GM12878 (cell line): Measurements from ENCODE around the gene FAXC. TPM values are rescaled to one million over a fixed set of nuclear protein-coding genes. Genes with fewer than 3 reads are reported as not detected.

Experiments used
- ATAC-seq: fragments of 200-7000 bp; cut with Tn5 transposase; 3 replicates; pipeline ENCODE4 v1.9.1; 2020; ENCODE audit warnings: mild to moderate bottlenecking, moderate library complexity
- BruUV-seq: library from RNA; stranded (reverse); fragments of 400-500 nt; replicated peaks from 2 replicates; lab custom pipeline; 2021; lab: Mats Ljungman, UMichigan
- CTCF ChIA-PET: fragments of 300-600 bp; sonication (Branson Sonifier 250); formaldehyde crosslinking; extraction: SDS; loops from one replicate; lab custom pipeline; 2021; ENCODE audit warnings: inconsistent platforms; lab: Yijun Ruan, JAX
- POLR2A ChIA-PET: fragments of 350-600 bp; formaldehyde crosslinking; extraction: SDS; loops from one replicate; lab custom pipeline; 2021; ENCODE audit warnings: inconsistent platforms; lab: Charles Lee
- RAD21 ChIA-PET: fragments of 300-600 bp; sonication (Branson Sonifier 250); formaldehyde crosslinking; loops from one replicate; lab custom pipeline; 2023; ENCODE audit warnings: antibody characterized with exemption; ENCODE audit not compliant: unreplicated experiment; lab: Charles Lee
- SMC1A ChIA-PET: fragments of 300-600 bp; sonication (Branson Sonifier 250); formaldehyde crosslinking; loops from one replicate; lab custom pipeline; 2023; ENCODE audit not compliant: unreplicated experiment, uncharacterized antibody; lab: Charles Lee
- DNase-seq: peaks from one replicate; pipeline ENCODE4 v3.0.0-alpha.2; 2011; ENCODE audit warnings: low read depth, low spot score
- FAIRE-seq: peaks from 3 replicates; lab custom pipeline; 2011; peaks lifted over from hg19 to GRCh38; lab: Jason Lieb, UNC
- H2AFZ ChIP-seq: 2 replicates; pipeline ENCODE4 v1.6.0; 2011; ENCODE audit warnings: low read depth, low read length, control low read depth; ENCODE audit not compliant: control insufficient read depth
- H3K27ac ChIP-seq: 2 replicates; pipeline ENCODE4 v1.5.1; 2011; ENCODE audit warnings: control low read depth; ENCODE audit not compliant: control insufficient read depth, insufficient read depth
- H3K27me3 ChIP-seq, 2 experiments: replicated peaks in 1 of 2; 2 replicates each; pipeline versions ENCODE4 v1.6.0 to v1.6.1; 2011; ENCODE audit warnings: low read length in 1 of 2; ENCODE audit not compliant: control insufficient read depth in 2 of 2, insufficient read depth in 2 of 2
- H3K36me3 ChIP-seq, 2 experiments: 2 replicates each; pipeline ENCODE4 v1.5.1; 2011; ENCODE audit warnings: low read length in 1 of 2; ENCODE audit not compliant: control insufficient read depth in 2 of 2, insufficient read depth in 2 of 2
- H3K4me1 ChIP-seq: 2 replicates; pipeline ENCODE4 v1.6.1; 2011; ENCODE audit warnings: mild to moderate bottlenecking, low read length, moderate library complexity, mixed read lengths; ENCODE audit not compliant: control insufficient read depth, insufficient read depth
- H3K4me2 ChIP-seq: 2 replicates; pipeline ENCODE4 v1.6.0; 2011; ENCODE audit warnings: control low read depth; ENCODE audit not compliant: control insufficient read depth, insufficient read depth
- H3K4me3 ChIP-seq: fragments of 200-600 bp; sonication (generic); 2 replicates; pipeline ENCODE4 v1.5.1; 2016
- H3K79me2 ChIP-seq: 2 replicates; pipeline ENCODE4 v1.6.0; 2011; ENCODE audit warnings: low read length; ENCODE audit not compliant: control insufficient read depth, insufficient read depth
- H3K9ac ChIP-seq: 2 replicates; pipeline ENCODE4 v1.8.0; 2011; ENCODE audit warnings: low read length, control low read depth, mixed read lengths; ENCODE audit not compliant: control insufficient read depth, insufficient read depth
- H3K9me3 ChIP-seq: replicated peaks from 3 replicates; pipeline ENCODE4 v1.5.1; 2011; ENCODE audit warnings: mild to moderate bottlenecking, low read length; ENCODE audit not compliant: control insufficient read depth, insufficient read depth
- H4K20me1 ChIP-seq: 2 replicates; pipeline ENCODE4 v1.6.0; 2011; ENCODE audit not compliant: control insufficient read depth, insufficient read depth
- EGR1 ChIP-seq, 2 experiments: IDR thresholded peaks; 1 replicate in 1 of 2; 2 replicates in 1 of 2; pipeline ENCODE4 v1.6.1; 2011 to 2012; ENCODE audit warnings: low read depth in 2 of 2, low read length in 2 of 2, borderline replicate concordance in 1 of 2, mild to moderate bottlenecking in 1 of 2, moderate library complexity in 1 of 2
- FOS ChIP-seq: IDR thresholded peaks from 3 replicates; pipeline ENCODE4 v1.6.1; 2011; ENCODE audit warnings: borderline replicate concordance; ENCODE audit not compliant: insufficient read length; ENCODE audit errors: extremely low read depth
- HCFC1 ChIP-seq: fragments of 150-350 bp; IDR thresholded peaks from 2 replicates; pipeline ENCODE4 v1.6.1; 2014; ENCODE audit warnings: low read length
- IKZF1 ChIP-seq: fragments of 450-650 bp; conservative IDR thresholded peaks from 2 replicates; pipeline ENCODE4 v1.6.1; 2017; ENCODE audit warnings: antibody characterized with exemption, mild to moderate bottlenecking
- RAD51 ChIP-seq: fragments of 450-650 bp; IDR thresholded peaks from 2 replicates; pipeline ENCODE4 v1.6.1; 2016; ENCODE audit warnings: moderate library complexity, mild to moderate bottlenecking, inconsistent platforms
- RCOR1 ChIP-seq: conservative IDR thresholded peaks from 2 replicates; pipeline ENCODE4 v1.6.1; 2012; ENCODE audit warnings: low read depth, low read length, improper control_type of control experiment
- ZBED1 ChIP-seq: IDR thresholded peaks from 2 replicates; pipeline ENCODE4 v1.6.1; 2016; ENCODE audit warnings: borderline replicate concordance
- ZNF207 ChIP-seq: fragments of 450-650 bp; IDR thresholded peaks from 2 replicates; pipeline ENCODE4 v1.6.1; 2014; ENCODE audit warnings: antibody characterized with exemption, mild to moderate bottlenecking, borderline replicate concordance
- WGBS: methylation state at CpG from one replicate; pipeline ENCODE4 v1.1.6; 2016; ENCODE audit warnings: low lambda C conversion rate; ENCODE audit not compliant: insufficient replicate concordance, insufficient coverage; ENCODE audit errors: missing lambda C conversion rate; 5-methylcytosine and 5-hydroxymethylcytosine counted together
- in situ Hi-C: fragments of 300-500 bp; cut with MboI; formaldehyde crosslinking; loops from 9 replicates; pipeline ENCODE4 v1.14.3; 2018; ENCODE audit warnings: mixed read lengths
- intact Hi-C: fragments of 100-400 bp; cut with micrococcal nuclease; formaldehyde crosslinking; loops from one replicate; pipeline ENCODE4 v1.14.2; 2022; ENCODE audit not compliant: unreplicated experiment
- polyA plus RNA-seq, 11 experiments: library from polyadenylated mRNA; depleted of rRNA in 4 of 11; unstranded in 6 of 11; stranded (reverse) in 5 of 11; fragments of >200 nt; fragmentation: Nextera tagmentation in 4 of 11; fragmentation: Illumina TruSeq in 1 of 11; extraction: Ambion mirVana in 4 of 11; extraction: Trizol in 1 of 11; gene quantifications; 1 replicate in 1 of 11; 2 replicates in 10 of 11; pipeline versions ENCODE4 v1.2.1 to v1.2.3, GENCODE V29; 2011 to 2016; ENCODE audit warnings: inconsistent platforms in 2 of 11, missing spikeins in 2 of 11, low read depth in 1 of 11
- total RNA-seq, 4 experiments: library from RNA; depleted of rRNA in 3 of 4; stranded (reverse); fragments of >200 nt in 3 of 4; fragmentation: Illumina TruSeq in 1 of 4; extraction: Trizol in 1 of 4; gene quantifications; 2 replicates each; pipeline versions ENCODE4 v1.2.1 to v1.2.3, GENCODE V29; 2013 to 2021
- TF ChIP-seq, protein P1 (sequence below): IDR thresholded peaks from 2 replicates; pipeline ENCODE4 v1.6.1; 2011; ENCODE audit warnings: borderline replicate concordance, low read depth, mild to moderate bottlenecking, moderate library complexity, mixed read lengths, low read length; ENCODE audit not compliant: insufficient read depth; ENCODE audit errors: extremely low read length
- TF ChIP-seq, protein P2 (sequence below): IDR thresholded peaks from 2 replicates; pipeline ENCODE4 v1.6.1; 2011; ENCODE audit warnings: low read depth, mild to moderate bottlenecking, low read length, moderate library complexity, borderline replicate concordance; ENCODE audit errors: extremely low read depth

Gene FAXC
- total and polyA plus RNA-seq, 10 of the 15 experiments (the other 5 are each of a cell fraction or from before 2014, with no cell fraction given): not detected

DNA sequence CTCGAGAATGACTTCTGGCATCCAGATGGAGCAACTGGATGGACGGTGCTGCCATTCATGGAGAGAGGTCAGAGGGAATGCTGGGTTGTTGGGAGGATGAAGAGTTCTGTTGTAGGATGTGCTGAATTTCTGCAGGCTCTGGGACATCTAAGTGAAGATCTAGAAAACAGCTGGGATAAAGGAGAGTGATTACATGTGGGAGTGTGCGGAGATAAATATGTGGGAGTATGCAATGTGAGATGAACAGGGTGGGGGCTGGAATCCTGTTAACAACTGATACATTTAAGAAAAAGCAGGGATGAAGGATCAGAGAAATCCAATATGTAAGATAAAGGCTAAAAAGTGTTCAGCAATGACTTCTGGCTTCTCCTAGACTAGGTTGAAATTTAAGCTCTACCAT is 43.1 kb downstream of the FAXC start (continued):
- no peak for TF ChIP-seq ZBED1
- no peak for TF ChIP-seq IKZF1
- TF ChIP-seq HCFC1: no peak
- TF ChIP-seq, all 136 proteins: peak for 0

DNA sequence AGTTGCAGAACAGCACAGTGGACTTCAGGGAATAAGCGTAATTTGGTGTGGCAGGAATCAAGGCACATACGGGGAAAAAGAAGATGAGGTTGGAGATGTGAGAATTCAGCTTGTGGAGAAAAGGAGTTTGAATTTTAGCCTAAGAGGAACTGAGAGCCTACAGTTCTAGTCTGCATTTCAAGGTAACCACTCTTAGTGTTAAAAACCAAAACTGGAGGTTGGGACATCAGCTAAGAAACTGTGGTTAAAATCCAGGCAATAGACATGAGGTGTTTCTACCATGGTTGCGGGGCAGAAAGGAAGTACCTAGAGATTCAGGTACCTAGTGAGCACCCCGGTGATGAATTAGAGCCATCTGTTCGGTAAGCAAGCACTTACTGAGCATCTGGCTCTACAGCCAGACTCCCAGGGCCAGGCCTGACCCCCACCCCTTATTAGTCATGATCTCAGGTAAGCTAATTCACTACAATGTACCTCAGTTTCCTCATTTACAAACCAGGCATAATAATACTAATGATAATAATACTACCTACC is 44.4 kb downstream of the FAXC start:
- CTCF ChIA-PET: no interaction called here
- SMC1A ChIA-PET: no interaction called here
- ATAC-seq (no peak), FAIRE-seq (no peak), DNase-seq (no peak)
- no peaks in the 10 kb centered on the region for H3K4me1 ChIP-seq
- in situ Hi-C loops: no loop called here
- BruUV-seq: no TSS peak
- H4K20me1 ChIP-seq: no peaks in the 10 kb centered on the region
- POLR2A ChIA-PET: no interaction called here
- intact Hi-C loops: no loop called here
- no peak overlapping the region for H3K4me2 ChIP-seq
- RAD21 ChIA-PET: no interaction called here
- no peaks in the 10 kb centered on the region for H3K36me3 ChIP-seq
- H3K9me3 ChIP-seq: no peaks in the 10 kb centered on the region
- WGBS: 12% methylated on average over 5 of the region's 5 CpGs
- H3K27me3 ChIP-seq: peaks cover 1 to 9% of the 10 kb centered on the region in 2 experiments
- H3K27ac ChIP-seq: no peak overlapping the region
- no peak overlapping the region for H3K9ac ChIP-seq
- no peaks in the 10 kb centered on the region for H3K79me2 ChIP-seq
- H2AFZ ChIP-seq: no peak overlapping the region
- H3K4me3 ChIP-seq: no peak overlapping the region
- no peak for TF ChIP-seq FOS
- TF ChIP-seq ZNF207: no peak
- TF ChIP-seq RAD51: no peak
- TF ChIP-seq, protein P1, sequence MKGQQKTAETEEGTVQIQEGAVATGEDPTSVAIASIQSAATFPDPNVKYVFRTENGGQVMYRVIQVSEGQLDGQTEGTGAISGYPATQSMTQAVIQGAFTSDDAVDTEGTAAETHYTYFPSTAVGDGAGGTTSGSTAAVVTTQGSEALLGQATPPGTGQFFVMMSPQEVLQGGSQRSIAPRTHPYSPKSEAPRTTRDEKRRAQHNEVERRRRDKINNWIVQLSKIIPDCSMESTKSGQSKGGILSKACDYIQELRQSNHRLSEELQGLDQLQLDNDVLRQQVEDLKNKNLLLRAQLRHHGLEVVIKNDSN: no peak
- TF ChIP-seq, protein P2, sequence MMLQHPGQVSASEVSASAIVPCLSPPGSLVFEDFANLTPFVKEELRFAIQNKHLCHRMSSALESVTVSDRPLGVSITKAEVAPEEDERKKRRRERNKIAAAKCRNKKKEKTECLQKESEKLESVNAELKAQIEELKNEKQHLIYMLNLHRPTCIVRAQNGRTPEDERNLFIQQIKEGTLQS: no peak
- no peak for TF ChIP-seq EGR1 (IDR thresholded peaks at IDR 0.05; ENCODE audit: borderline replicate concordance in 1 of 2, low read depth in 2 of 2, low read length in 2 of 2)
- no peak for TF ChIP-seq RCOR1
